HUES6 (cell line): Measurements from ENCODE around the gene PTGR3.

Experiments
- H3K27ac ChIP-seq: 2 replicates; pipeline ENCODE4 v1.7.0; 2013; ENCODE audit warnings: low read depth, mild to moderate bottlenecking, low read length, inconsistent platforms
- H3K27me3 ChIP-seq: 2 replicates; pipeline ENCODE4 v1.6.1; 2013; ENCODE audit warnings: low read length; ENCODE audit not compliant: control insufficient read depth, insufficient read depth
- H3K36me3 ChIP-seq: 2 replicates; pipeline ENCODE4 v1.6.1; 2013; ENCODE audit warnings: low read length; ENCODE audit not compliant: control insufficient read depth, insufficient read depth
- H3K4me1 ChIP-seq: 2 replicates; pipeline ENCODE4 v1.6.1; 2013; ENCODE audit warnings: low read length; ENCODE audit not compliant: control insufficient read depth, insufficient read depth
- H3K4me3 ChIP-seq: 2 replicates; pipeline ENCODE4 v1.5.1; 2013; ENCODE audit warnings: low read depth, low read length
- H3K9ac ChIP-seq: one replicate; pipeline ENCODE4 v1.6.1; 2013; ENCODE audit warnings: mild to moderate bottlenecking, low read length
- H3K9me3 ChIP-seq: 2 replicates; pipeline ENCODE4 v1.6.1; 2013; ENCODE audit warnings: low read depth, low read length; ENCODE audit not compliant: control insufficient read depth, insufficient read depth

PTGR3 gene

GRCh38 chr18:75206452-75207309 lies 2.3 kb downstream of the PTGR3 start:
- H3K4me3 ChIP-seq: peak overlapping the region; percentile 82
- no peak overlapping the region for H3K9ac ChIP-seq
- peaks cover 84% of the 10 kb centered on the region for H3K27me3 ChIP-seq

GRCh38 chr18:75205514-75206132 lies 3.3 kb downstream of the PTGR3 start:
- Histone ChIP-seq H3K9me3 (no peaks in the 10 kb centered on the region), H3K9ac (no peak overlapping the region), H3K36me3 (no peaks in the 10 kb centered on the region), H3K4me1 (peaks cover 38% of the 10 kb centered on the region), H3K27ac (no peak overlapping the region), H3K27me3 (peaks cover 85% of the 10 kb centered on the region), H3K4me3 (peak overlapping the region; percentile 61)

More at GRCh38 chr18:75206452-75207309, 2.3 kb downstream of the PTGR3 start:
- H3K9me3 ChIP-seq: no peaks in the 10 kb centered on the region
- no peaks in the 10 kb centered on the region for H3K36me3 ChIP-seq
- no peak overlapping the region for H3K27ac ChIP-seq
- peaks cover 38% of the 10 kb centered on the region for H3K4me1 ChIP-seq

GRCh38 chr18:75204732-75205513 lies 4.0 kb downstream of the PTGR3 start:
- H3K36me3 ChIP-seq: no peaks in the 10 kb centered on the region
- peak overlapping the region; percentile 61 for H3K4me3 ChIP-seq
- no peaks in the 10 kb centered on the region for H3K9me3 ChIP-seq
- H3K27ac ChIP-seq: no peak overlapping the region
- H3K4me1 ChIP-seq: peaks cover 34% of the 10 kb centered on the region
- H3K9ac ChIP-seq: no peak overlapping the region
- peaks cover 81% of the 10 kb centered on the region for H3K27me3 ChIP-seq

- Histone ChIP-seq H3K27ac (no peak overlapping the region), H3K27me3 (peaks cover 78% of the 10 kb centered on the region), H3K4me3 (peak overlapping the region; percentile 61), H3K9ac (no peak overlapping the region), H3K4me1 (peaks cover 34% of the 10 kb centered on the region), H3K36me3 (no peaks in the 10 kb centered on the region), H3K9me3 (no peaks in the 10 kb centered on the region)
Observed at GRCh38 chr18:75204269-75204731, 4.6 kb downstream of the PTGR3 start.

GRCh38 chr18:75203416-75204268 lies 5.3 kb downstream of the PTGR3 start:
- no peaks in the 10 kb centered on the region for H3K9me3 ChIP-seq
- peaks cover 34% of the 10 kb centered on the region for H3K4me1 ChIP-seq
- no peak overlapping the region for H3K27ac ChIP-seq
- H3K36me3 ChIP-seq: no peaks in the 10 kb centered on the region
- H3K27me3 ChIP-seq: peaks cover 78% of the 10 kb centered on the region
- no peak overlapping the region for H3K9ac ChIP-seq
- peak overlapping the region; percentile 61 for H3K4me3 ChIP-seq

DNA sequence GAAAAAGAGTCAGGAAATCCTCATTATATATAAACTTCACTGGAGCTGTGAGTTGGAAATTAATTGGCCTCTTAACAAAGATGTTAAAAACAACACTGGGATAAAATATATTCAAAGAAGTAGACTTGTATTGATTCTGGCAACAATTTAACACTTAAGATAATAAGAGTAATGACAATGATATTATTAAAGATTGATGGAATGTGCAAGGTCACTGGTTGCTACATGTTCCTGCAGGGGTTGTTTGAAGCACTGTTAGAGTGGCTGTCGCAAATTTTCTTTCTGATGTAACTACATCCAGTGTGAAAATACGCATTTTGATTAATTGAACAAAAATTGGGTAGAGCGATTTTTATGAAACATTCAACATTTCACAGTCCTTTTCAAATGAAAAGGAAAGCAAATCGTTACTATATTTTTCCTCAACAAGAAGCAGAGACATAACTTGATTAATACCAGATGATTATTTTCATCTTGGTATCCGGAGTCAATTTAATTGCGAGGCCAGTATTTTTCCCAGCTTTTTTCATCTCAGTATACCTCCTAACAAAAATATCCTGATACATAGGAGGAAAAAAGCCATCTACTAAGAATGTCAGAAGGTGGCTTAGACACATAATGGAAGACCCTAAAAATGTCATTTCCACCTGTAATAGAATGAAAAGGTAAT lies 6.1 kb downstream of the PTGR3 start:
- Histone ChIP-seq H3K27me3 (peaks cover 72% of the 10 kb centered on the region), H3K4me3 (no peak overlapping the region), H3K4me1 (peaks cover 30% of the 10 kb centered on the region), H3K36me3 (no peaks in the 10 kb centered on the region), H3K9ac (no peak overlapping the region), H3K9me3 (no peaks in the 10 kb centered on the region), H3K27ac (no peak overlapping the region)

GRCh38 chr18:75201282-75202270 lies 7.4 kb downstream of the PTGR3 start:
- Histone ChIP-seq H3K9ac (no peak overlapping the region), H3K27ac (no peak overlapping the region), H3K36me3 (no peaks in the 10 kb centered on the region), H3K9me3 (no peaks in the 10 kb centered on the region), H3K4me1 (peaks cover 18% of the 10 kb centered on the region), H3K27me3 (peaks cover 60% of the 10 kb centered on the region), H3K4me3 (no peak overlapping the region)

GRCh38 chr18:75200605-75201280 lies 8.2 kb downstream of the PTGR3 start:
- H3K9me3 ChIP-seq: no peaks in the 10 kb centered on the region
- H3K27ac ChIP-seq: no peak overlapping the region
- H3K9ac ChIP-seq: no peak overlapping the region
- no peak overlapping the region for H3K4me3 ChIP-seq
- H3K4me1 ChIP-seq: peaks cover 9% of the 10 kb centered on the region
- H3K36me3 ChIP-seq: no peaks in the 10 kb centered on the region
- peaks cover 52% of the 10 kb centered on the region for H3K27me3 ChIP-seq

GRCh38 chr18:75200071-75200470 lies 8.9 kb downstream of the PTGR3 start:
- Histone ChIP-seq H3K9ac (no peak overlapping the region), H3K4me3 (no peak overlapping the region), H3K4me1 (peaks cover 3% of the 10 kb centered on the region), H3K27ac (no peak overlapping the region), H3K9me3 (no peaks in the 10 kb centered on the region), H3K27me3 (peaks cover 45% of the 10 kb centered on the region), H3K36me3 (no peaks in the 10 kb centered on the region)
